Measurements from ENCODE around the gene DTD2. TPM values are rescaled to one million over a fixed set of nuclear protein-coding genes. Genes with fewer than 3 reads are reported as not detected.

Gene DTD2
- total RNA-seq, 2 donors from 2014 or later = 12.7 to 14.9 TPM

GRCh38 chr14:31401369-31401932, 55.9 kb downstream of the DTD2 start:
- Histone ChIP-seq H3K4me3 (ENCODE audit: low read length) (no peak overlapping the region), H3K27ac (ENCODE audit: low read depth, low read length) (no peak overlapping the region), H3K9ac (ENCODE audit: extremely low read depth, low read length, poor library complexity, severe bottlenecking) (no peak overlapping the region), H3K9me3 (ENCODE audit: control insufficient read depth, low read length) (no peaks in the 10 kb centered on the region), H3K4me1 (ENCODE audit: control insufficient read depth, insufficient read depth, low read length) (no peaks in the 10 kb centered on the region), H3K36me3 (ENCODE audit: control insufficient read depth, insufficient read depth, low read length) (peaks cover 46% of the 10 kb centered on the region), H3K27me3 (ENCODE audit: control insufficient read depth, insufficient read depth, low read length, poor library complexity, severe bottlenecking) (no peaks in the 10 kb centered on the region)
- Mint-ChIP-seq H3K4me1 (peaks cover 11% of the 10 kb centered on the region), H3K4me3 (no peak overlapping the region), H3K36me3 (ENCODE audit: low read depth) (peaks cover 23% of the 10 kb centered on the region), H3K27me3 (ENCODE audit: insufficient read depth) (no peaks in the 10 kb centered on the region), H3K9me3 (no peaks in the 10 kb centered on the region), H3K27ac (no peak overlapping the region)
- no peak for DNase-seq
- TF ChIP-seq, protein P1, sequence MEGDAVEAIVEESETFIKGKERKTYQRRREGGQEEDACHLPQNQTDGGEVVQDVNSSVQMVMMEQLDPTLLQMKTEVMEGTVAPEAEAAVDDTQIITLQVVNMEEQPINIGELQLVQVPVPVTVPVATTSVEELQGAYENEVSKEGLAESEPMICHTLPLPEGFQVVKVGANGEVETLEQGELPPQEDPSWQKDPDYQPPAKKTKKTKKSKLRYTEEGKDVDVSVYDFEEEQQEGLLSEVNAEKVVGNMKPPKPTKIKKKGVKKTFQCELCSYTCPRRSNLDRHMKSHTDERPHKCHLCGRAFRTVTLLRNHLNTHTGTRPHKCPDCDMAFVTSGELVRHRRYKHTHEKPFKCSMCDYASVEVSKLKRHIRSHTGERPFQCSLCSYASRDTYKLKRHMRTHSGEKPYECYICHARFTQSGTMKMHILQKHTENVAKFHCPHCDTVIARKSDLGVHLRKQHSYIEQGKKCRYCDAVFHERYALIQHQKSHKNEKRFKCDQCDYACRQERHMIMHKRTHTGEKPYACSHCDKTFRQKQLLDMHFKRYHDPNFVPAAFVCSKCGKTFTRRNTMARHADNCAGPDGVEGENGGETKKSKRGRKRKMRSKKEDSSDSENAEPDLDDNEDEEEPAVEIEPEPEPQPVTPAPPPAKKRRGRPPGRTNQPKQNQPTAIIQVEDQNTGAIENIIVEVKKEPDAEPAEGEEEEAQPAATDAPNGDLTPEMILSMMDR (conservative IDR thresholded peaks at IDR 0.05) = no peak
- WGBS, 2 experiments (ENCODE audit: insufficient coverage in 1 of 2, insufficient read length in 1 of 2) = 91 to 93% methylated on average over 2 of the region's 3 CpGs

- H3K27me3 Mint-ChIP-seq (ENCODE audit: insufficient read depth) = no peaks in the 10 kb centered on the region
- Histone ChIP-seq H3K4me3 (ENCODE audit: low read length) (no peak overlapping the region), H3K9me3 (ENCODE audit: control insufficient read depth, low read length) (no peaks in the 10 kb centered on the region), H3K27ac (ENCODE audit: low read depth, low read length) (no peak overlapping the region), H3K4me1 (ENCODE audit: control insufficient read depth, insufficient read depth, low read length) (no peaks in the 10 kb centered on the region), H3K9ac (ENCODE audit: extremely low read depth, low read length, poor library complexity, severe bottlenecking) (no peak overlapping the region), H3K36me3 (ENCODE audit: control insufficient read depth, insufficient read depth, low read length) (peaks cover 57% of the 10 kb centered on the region), H3K27me3 (ENCODE audit: control insufficient read depth, insufficient read depth, low read length, poor library complexity, severe bottlenecking) (no peaks in the 10 kb centered on the region)
- peaks cover 6% of the 10 kb centered on the region for H3K4me1 Mint-ChIP-seq
- TF ChIP-seq, protein P1 (conservative IDR thresholded peaks at IDR 0.05) = no peak
- 94 to 98% methylated on average over 5 of the region's 5 CpGs for WGBS, 2 experiments (ENCODE audit: insufficient coverage in 1 of 2, insufficient read length in 1 of 2)
- no peak overlapping the region for H3K27ac Mint-ChIP-seq
- no peak overlapping the region for H3K4me3 Mint-ChIP-seq
- peaks cover 26% of the 10 kb centered on the region for H3K36me3 Mint-ChIP-seq (ENCODE audit: low read depth)
- no peak for DNase-seq
- no peaks in the 10 kb centered on the region for H3K9me3 Mint-ChIP-seq
Observed at GRCh38 chr14:31400031-31400638, 57.2 kb downstream of the DTD2 start.

Other genes with a start within 250 kb of the DTD2 start
- gene HECTD1, start 249.7 kb downstream of the DTD2 start, total RNA-seq = 100 to 1,000 TPM; 118 to 132 TPM
- 10 to 100 TPM; 31.7 to 36.4 TPM for gene HEATR5A, start 37.0 kb downstream of the DTD2 start, total RNA-seq
- gene GPR33, start 30.5 kb upstream of the DTD2 start, total RNA-seq = not detected
- gene NUBPL, start 103.9 kb upstream of the DTD2 start, total RNA-seq = 10 to 100 TPM; 12.2 to 14.0 TPM